Fibroblast of skin of back (primary cell): ENCODE results near the gene OR2W1.
A peak's percentile ranks its signal among the peaks of the same experiment; 100 is the strongest.

ENCODE experiments used
- DNase-seq: peaks from one replicate; pipeline ENCODE4 v3.0.0-alpha.2; 2013

The OR2W1 gene

GRCh38 chr6:28996844-28997510 is 48.0 kb downstream of the OR2W1 start:
- no peak for DNase-seq

DNA sequence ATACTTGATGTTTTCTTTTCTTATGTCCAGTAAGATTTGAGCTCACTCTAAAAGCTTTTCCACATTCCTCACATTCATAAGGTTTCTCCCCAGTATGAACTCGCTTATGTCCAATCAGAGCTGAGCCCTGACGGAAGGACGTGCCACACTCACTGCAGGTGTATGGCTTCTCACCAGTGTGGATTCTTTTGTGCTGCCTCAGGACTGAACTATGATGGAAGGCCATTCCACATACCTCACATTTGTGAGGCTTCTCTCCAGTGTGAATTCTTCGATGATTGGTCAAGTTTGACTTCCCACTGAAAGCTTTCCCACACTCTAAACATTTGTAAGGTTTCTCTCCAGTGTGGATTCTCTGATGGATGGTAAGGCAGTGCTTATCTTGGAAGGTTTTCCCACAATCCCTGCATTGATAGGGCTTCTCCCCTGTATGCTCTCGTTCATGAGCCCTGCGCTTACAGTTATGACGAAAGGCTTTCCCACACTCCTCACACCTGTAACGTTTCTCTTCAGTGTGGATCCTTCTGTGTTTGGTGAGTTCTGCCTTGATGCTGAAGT is 49.8 kb downstream of the OR2W1 start:
- peak; percentile 15 for DNase-seq
